HS-27A (cell line): Measurements from ENCODE around the gene FAM47E.

Experiments used
- DNase-seq: peaks from one replicate; pipeline ENCODE4 v3.0.0-alpha.2; 2012; ENCODE audit warnings: low read depth, missing footprints

The FAM47E gene, protein sequence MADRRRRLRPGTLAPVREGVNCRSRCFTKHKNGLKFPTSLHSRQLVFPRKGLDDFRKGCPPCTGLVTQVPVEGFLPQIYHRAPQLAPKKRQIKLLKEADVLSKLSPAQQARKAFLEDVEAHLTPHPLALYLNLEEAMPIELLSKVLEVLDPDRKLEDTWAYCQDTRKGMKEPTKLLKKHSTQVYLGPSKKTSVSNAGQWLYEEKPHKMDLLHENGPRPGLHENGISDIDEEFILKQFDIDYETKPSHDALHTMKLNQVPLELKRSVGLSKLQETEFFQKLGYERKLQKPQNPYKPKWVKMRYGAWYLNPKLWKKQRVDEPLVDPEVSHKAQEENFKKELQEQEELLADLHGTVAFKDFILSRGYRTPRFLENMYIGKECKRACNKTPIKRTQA

GRCh38 chr4:76251441-76252270 is at the start of gene FAM47E:
FAM47E (plus strand) TSS chr4:76251721; CDS start chr4:76251747, 26 bp downstream.
- DNase-seq = no peak

GRCh38 chr4:76203541-76203940 is 48.0 kb upstream of the FAM47E start:
- no peak for DNase-seq

DNA sequence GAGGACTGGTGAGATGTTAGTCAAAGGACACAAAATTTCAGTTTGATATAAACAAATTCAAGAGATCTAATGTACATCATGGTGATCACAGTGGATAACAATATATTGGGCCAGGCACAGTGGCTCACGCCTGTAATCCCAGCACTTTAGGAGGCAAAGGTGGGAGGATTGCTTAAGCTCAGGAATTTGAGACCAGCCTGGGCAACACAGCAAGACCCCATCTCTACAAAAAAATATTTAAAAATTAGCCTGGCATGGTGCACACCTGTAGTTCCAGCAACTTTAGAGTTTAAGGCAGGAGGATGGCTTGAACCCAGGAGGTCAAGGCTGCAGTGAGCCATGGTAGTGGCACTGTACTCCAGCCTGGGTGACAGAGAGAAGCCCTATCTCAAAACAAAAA is 46.6 kb upstream of the FAM47E start:
- no peak for DNase-seq

DNA sequence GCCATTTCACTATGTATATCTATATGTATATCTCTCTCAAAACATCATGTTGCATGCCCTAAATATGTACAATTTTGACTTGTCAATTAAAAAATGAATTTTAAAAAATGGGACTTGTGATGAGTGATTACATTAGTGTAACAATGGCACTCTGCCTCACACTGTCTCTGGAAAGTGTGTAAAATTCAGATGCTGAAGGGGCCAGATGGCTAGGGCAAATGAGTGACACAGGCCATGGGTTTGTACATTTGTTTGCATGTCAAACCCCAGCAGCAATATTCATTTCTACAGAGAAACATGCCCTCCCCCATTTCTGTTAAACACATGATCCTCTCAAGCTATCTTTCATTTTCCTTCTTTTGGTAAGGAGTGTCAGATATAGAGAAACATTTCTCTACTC is 46.0 kb upstream of the FAM47E start:
- DNase-seq = no peak

GRCh38 chr4:76206222-76206942 is 45.1 kb upstream of the FAM47E start:
- no peak for DNase-seq

DNA sequence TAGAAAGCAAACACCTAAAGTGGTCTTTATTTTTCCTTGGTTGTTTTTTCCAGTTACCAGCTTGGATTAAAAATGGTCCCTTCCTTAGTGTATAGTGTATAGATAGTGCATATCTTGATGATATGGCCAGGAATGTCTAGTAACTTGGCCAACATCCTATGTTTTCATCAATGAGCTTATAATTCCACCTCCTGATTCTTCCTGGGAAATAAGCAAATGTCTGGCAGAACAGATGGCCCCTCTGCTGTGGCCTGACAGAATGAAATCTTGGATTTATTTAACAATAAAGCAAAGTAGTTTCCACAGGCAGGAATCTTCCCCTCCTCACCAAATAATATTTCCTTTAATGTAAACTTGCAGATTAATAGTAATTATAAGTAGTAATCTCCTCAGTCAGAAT is 44.0 kb upstream of the FAM47E start:
- DNase-seq = no peak

DNA sequence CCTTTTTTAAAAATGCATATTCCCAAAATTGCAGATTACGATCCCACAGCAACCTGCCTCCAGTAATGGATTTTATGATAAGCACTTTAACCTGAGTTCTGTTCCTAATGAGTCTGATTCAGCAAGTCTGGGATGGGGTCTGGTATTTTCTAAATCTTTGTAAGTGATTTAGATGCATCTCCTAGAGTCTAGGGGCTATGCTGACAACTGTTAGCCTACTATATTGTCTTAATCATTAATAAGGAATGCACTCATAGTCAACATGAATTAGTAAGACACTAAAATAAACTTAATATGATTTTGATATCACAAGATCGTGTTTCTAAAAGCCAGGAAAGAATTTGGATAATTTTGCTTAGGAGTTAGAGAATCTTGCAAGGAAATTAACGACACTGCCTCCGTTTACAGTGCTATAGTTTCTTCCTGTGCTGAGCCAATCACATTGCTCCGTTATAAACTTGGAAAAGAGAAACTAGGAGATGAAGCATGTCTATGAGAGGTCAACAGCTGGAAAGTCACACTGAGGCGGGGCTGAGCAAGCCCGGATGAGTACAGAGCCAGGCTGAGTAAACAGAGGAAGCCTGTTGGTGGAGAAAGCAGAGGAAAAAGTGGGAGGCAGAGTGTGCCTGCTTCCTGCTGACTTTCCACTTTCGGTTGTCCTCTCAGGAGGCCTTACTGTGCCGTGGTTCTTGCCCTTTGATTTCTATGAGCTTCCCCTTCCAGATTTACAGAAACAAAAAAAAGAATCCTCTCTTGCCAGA is 43.3 kb upstream of the FAM47E start:
- DNase-seq = no peak

- DNase-seq = no peak
These were observed 41.6 kb upstream of the FAM47E start for GRCh38 chr4:76209881-76210280.

GRCh38 chr4:76210452-76210851 is 41.1 kb upstream of the FAM47E start:
- no peak for DNase-seq

DNA sequence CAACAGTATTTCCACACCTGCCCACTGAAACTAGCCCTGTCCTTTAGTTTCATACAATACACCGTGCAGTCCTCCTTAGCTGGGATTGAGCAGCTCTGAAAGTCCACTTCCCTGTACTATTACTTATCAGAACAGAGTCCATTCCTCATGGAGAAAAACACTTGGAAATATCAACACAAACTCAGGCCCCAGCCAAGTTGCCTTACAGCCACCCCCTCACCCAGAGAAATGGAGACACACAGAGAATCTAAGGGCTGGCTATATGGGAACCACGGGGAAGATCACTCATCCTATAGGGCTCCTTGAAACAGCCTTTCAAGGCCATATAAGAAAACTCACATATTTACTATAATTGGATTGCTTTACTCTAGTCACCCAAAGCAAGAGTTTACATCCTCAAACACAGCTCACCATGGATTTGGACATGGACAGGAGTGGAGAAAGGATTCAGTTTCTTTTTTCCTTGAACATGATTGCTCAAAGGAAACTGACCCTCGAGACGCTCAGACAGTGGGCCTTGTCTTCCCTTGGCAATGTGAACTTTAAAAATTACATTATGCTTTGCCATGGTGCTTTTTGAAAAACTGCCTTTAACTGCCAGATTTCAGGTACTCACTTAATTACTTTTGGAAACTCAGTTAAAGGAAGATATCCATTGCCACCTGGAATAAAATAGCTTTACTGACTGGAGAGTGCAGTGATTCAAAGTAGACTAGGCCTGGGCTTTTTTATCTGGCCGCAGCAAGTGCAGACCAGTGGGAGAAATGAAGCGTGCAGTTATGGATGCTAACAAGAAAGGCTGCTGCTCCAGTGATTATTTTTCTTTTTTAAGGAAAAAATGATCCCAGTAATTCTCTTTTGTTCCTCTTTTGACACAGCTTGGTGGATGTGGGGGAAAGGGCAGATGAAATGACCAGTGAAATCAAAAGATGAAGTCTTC is 39.5 kb upstream of the FAM47E start:
- DNase-seq = no peak

GRCh38 chr4:76212851-76213414 is 38.6 kb upstream of the FAM47E start:
- peak; percentile 48 for DNase-seq

- DNase-seq = no peak
These were observed 37.9 kb upstream of the FAM47E start, which contains the start of gene SCARB2 for GRCh38 chr4:76213415-76214176. SCARB2 (minus strand) TSS chr4:76213824; CDS start chr4:76213543, 281 bp downstream.

DNA sequence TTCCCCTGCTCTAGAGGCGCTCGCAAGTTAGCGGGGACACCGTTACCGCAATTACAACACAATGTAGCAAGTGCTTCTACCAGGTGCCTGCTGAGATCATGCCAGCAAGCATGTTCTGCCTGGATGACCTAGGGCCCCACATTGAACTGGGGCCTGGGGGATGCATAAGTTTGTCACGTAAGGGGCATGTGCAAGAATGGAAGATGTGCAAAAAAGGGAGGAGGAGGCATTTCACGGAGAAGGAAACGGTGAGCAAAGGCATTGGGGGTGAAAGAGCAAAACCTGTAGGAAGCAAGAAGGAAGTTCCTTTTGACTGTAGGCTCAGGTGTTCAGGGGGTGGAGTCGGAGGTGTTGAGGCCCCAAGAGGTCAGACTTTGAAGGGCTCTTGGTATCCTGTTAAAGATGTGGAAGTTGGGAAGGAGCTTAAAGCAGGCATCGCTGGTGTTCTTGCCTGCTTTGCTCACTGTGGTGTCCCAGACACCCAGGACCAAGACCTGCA is 37.3 kb upstream of the FAM47E start:
- no peak for DNase-seq

DNA sequence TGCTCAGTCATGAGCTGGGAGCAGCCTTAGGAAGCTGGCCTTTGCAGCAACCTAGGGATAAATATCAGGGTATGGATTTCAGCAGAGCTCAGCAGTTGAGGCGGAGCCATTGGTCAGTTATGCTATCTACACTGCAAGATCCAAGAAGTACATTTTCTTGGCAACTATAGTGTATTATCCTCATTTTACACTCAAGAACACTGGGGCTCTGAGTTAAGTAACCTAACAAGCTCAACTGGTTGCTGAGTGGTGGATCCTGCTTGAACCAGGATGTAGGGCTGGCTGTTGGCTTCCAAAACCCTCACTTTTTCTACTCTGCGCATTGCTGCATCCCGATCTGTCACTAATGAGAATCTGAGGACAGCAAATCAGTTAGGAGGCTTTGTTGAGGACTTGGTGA is 36.4 kb upstream of the FAM47E start:
- no peak for DNase-seq

DNA sequence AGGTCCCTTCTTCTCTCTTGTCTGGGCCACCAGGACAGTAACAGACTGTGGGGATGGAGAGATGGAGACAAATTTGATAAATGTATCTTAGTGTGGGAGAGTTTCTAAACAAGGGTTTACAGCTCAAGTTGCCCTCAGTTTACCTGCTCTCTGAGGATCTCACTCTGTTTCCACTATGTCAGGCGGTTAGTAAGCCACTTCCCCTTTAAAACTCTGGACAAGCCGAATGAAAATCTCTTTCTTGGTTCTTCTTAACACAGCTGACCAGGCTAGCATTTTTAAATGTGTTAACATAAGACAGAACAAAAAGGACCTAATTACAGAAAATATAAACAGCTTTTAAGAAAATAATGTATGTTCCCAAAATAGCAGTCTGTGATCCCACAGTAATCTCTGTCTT is 35.0 kb upstream of the FAM47E start:
- no peak for DNase-seq

- no peak for DNase-seq
These were observed 34.3 kb upstream of the FAM47E start for GRCh38 chr4:76216975-76217814.

- DNase-seq = no peak
These were observed 32.0 kb upstream of the FAM47E start for GRCh38 chr4:76219299-76220055.

GRCh38 chr4:76224171-76224570 is 27.4 kb upstream of the FAM47E start:
- no peak for DNase-seq
